Hepatocyte (in vitro differentiated cells): ENCODE measurements around the gene ADH1B. TPM values are rescaled to one million over a fixed set of nuclear protein-coding genes. Genes with fewer than 3 reads are reported as not detected.
"Not testable (repeated sequence)": the region's sequence is repeated elsewhere in the genome, so short reads cannot be mapped to it uniquely, and the experiment has no call there.

Source experiments
- DNase-seq: peaks from one replicate; pipeline ENCODE4 v3.0.0-alpha.2; 2016; ENCODE audit warnings: low spot score
- H2AFZ ChIP-seq: fragments of 200-600 bp; sonication (generic); 2 replicates; pipeline ENCODE4 v1.6.0; 2016; ENCODE audit warnings: antibody characterized with exemption, mild to moderate bottlenecking
- H3K27ac ChIP-seq: fragments of 200-600 bp; sonication (generic); 2 replicates; pipeline ENCODE4 v1.5.1; 2016; ENCODE audit warnings: mild to moderate bottlenecking
- H3K27me3 ChIP-seq: fragments of 200-600 bp; sonication (generic); 2 replicates; pipeline ENCODE4 v1.6.1; 2016
- H3K36me3 ChIP-seq: fragments of 200-600 bp; sonication (generic); replicated peaks from 2 replicates; pipeline ENCODE4 v1.5.1; 2016; ENCODE audit warnings: low read depth; ENCODE audit not compliant: insufficient read depth
- H3K4me1 ChIP-seq: fragments of 200-600 bp; sonication (generic); 2 replicates; pipeline ENCODE4 v1.5.1; 2016; ENCODE audit warnings: mild to moderate bottlenecking, moderate library complexity; ENCODE audit not compliant: insufficient read depth
- H3K4me2 ChIP-seq: fragments of 200-600 bp; sonication (generic); 2 replicates; pipeline ENCODE4 v1.6.0; 2016
- H3K4me3 ChIP-seq: fragments of 200-600 bp; sonication (generic); 2 replicates; pipeline ENCODE4 v1.5.1; 2016; ENCODE audit warnings: mild to moderate bottlenecking
- H3K79me2 ChIP-seq: fragments of 200-600 bp; sonication (generic); 2 replicates; pipeline ENCODE4 v1.6.0; 2017; ENCODE audit warnings: mild to moderate bottlenecking
- H3K9me2 ChIP-seq: fragments of 200-600 bp; sonication (generic); replicated peaks from 2 replicates; pipeline ENCODE4 v1.6.0; 2017; ENCODE audit warnings: mild to moderate bottlenecking; ENCODE audit not compliant: insufficient read depth
- H3K9me3 ChIP-seq: fragments of 200-600 bp; sonication (generic); 2 replicates; pipeline ENCODE4 v1.5.1; 2016; ENCODE audit warnings: low read depth, mild to moderate bottlenecking
- H4K20me1 ChIP-seq: fragments of 200-600 bp; sonication (generic); 2 replicates; pipeline ENCODE4 v1.6.0; 2016; ENCODE audit warnings: mild to moderate bottlenecking; ENCODE audit not compliant: insufficient read depth, poor library complexity, severe bottlenecking
- EZH2 ChIP-seq: fragments of 200-600 bp; sonication (generic); IDR thresholded peaks from 2 replicates; pipeline ENCODE4 v1.6.1; 2016; ENCODE audit warnings: antibody characterized with exemption, mild to moderate bottlenecking, borderline replicate concordance
- EZH2phosphoT487 ChIP-seq: fragments of 200-600 bp; sonication (generic); IDR thresholded peaks from one replicate; pipeline ENCODE4 v1.6.1; 2018; ENCODE audit warnings: antibody characterized with exemption, mild to moderate bottlenecking, low read depth, moderate library complexity; ENCODE audit not compliant: unreplicated experiment, severe bottlenecking
- WGBS: methylation state at CpG from one replicate; pipeline ENCODE4 v1.1.6; 2016; ENCODE audit warnings: low lambda C conversion rate; ENCODE audit errors: missing lambda C conversion rate; 5-methylcytosine and 5-hydroxymethylcytosine counted together
- polyA plus RNA-seq: library from polyadenylated mRNA; unstranded; fragments of >200 nt; fragmentation: Nextera tagmentation; extraction: Ambion mirVana; gene quantifications from 2 replicates; pipeline ENCODE4 v1.2.1, GENCODE V29; 2016
- total RNA-seq: library from RNA; depleted of rRNA; stranded (reverse); fragments of >200 nt; gene quantifications from 2 replicates; pipeline ENCODE4 v1.2.3, GENCODE V29; 2014
- TF ChIP-seq, protein P1 (sequence below): fragments of 200-600 bp; sonication (generic); IDR thresholded peaks from 2 replicates; pipeline ENCODE4 v1.5.1; 2016; ENCODE audit warnings: antibody characterized with exemption, mild to moderate bottlenecking; ENCODE audit not compliant: poor library complexity

ADH1B gene
- total and polyA plus RNA-seq, 2 experiments from 2014 or later = 4.4 to 8.2 TPM

DNA sequence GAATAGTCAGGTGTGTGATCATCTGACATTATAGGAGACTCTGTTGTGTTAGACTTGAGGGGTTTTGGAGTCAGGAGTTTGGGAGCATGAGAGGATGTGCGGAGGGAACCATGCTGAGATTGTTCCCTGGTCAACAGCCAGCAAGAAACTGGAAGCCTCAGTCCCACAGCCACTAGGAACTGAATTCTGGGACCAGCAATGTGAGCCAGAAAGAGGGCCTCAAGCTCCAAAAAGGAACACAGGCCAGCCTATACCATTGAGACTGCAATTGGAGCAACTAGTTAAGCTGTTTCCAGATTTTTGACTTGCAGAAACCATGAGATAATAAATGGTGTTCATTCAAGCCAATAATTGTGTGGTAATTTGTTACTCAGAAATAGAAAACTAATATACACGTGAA is 8.7 kb upstream of the ADH1B start:
- no peak overlapping the region for H3K27ac ChIP-seq
- H3K4me1 ChIP-seq = no peaks in the 10 kb centered on the region
- no peak overlapping the region for H2AFZ ChIP-seq
- DNase-seq = no peak
- TF ChIP-seq EZH2phosphoT487 (no peak), EZH2 (no peak)
- TF ChIP-seq, protein P1, sequence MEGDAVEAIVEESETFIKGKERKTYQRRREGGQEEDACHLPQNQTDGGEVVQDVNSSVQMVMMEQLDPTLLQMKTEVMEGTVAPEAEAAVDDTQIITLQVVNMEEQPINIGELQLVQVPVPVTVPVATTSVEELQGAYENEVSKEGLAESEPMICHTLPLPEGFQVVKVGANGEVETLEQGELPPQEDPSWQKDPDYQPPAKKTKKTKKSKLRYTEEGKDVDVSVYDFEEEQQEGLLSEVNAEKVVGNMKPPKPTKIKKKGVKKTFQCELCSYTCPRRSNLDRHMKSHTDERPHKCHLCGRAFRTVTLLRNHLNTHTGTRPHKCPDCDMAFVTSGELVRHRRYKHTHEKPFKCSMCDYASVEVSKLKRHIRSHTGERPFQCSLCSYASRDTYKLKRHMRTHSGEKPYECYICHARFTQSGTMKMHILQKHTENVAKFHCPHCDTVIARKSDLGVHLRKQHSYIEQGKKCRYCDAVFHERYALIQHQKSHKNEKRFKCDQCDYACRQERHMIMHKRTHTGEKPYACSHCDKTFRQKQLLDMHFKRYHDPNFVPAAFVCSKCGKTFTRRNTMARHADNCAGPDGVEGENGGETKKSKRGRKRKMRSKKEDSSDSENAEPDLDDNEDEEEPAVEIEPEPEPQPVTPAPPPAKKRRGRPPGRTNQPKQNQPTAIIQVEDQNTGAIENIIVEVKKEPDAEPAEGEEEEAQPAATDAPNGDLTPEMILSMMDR = no peak
- H3K4me3 ChIP-seq = no peak overlapping the region
- no peaks in the 10 kb centered on the region for H3K79me2 ChIP-seq
- no peaks in the 10 kb centered on the region for H3K9me3 ChIP-seq
- H3K27me3 ChIP-seq = no peaks in the 10 kb centered on the region
- 85% methylated on average over 2 of the region's 2 CpGs for WGBS
- no peaks in the 10 kb centered on the region for H4K20me1 ChIP-seq
- H3K36me3 ChIP-seq = no peaks in the 10 kb centered on the region
- no peaks in the 10 kb centered on the region for H3K9me2 ChIP-seq
- no peak overlapping the region for H3K4me2 ChIP-seq

DNA sequence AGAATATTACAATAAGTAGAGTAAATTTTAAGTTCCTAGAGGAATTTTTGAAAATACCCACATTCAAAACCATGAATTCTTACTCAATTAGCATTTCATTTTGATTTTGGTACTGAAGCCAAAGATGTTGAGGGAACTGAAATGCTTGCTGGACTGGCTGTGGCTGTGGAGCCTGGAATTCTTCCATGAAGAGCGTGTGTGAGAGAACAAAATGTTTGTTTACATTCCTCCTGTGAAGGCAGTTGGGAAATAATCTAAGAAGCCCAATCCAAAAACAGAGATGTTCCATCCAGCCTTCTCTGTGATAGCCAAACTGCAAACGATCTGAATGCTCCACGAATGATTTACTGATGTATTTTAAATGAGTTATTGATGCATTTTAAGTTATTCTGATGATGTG is 3.8 kb upstream of the ADH1B start:
- Histone ChIP-seq H3K4me1 (no peaks in the 10 kb centered on the region), H3K9me3 (no peaks in the 10 kb centered on the region), H3K27me3 (no peaks in the 10 kb centered on the region), H3K27ac (no peak overlapping the region), H4K20me1 (no peaks in the 10 kb centered on the region), H3K36me3 (no peaks in the 10 kb centered on the region), H3K4me3 (no peak overlapping the region), H3K4me2 (no peak overlapping the region), H2AFZ (no peak overlapping the region), H3K79me2 (no peaks in the 10 kb centered on the region), H3K9me2 (no peaks in the 10 kb centered on the region)
- DNase-seq = peak; percentile 26
- 50% methylated on average over 3 of the region's 3 CpGs for WGBS
- TF ChIP-seq, protein P1 = no peak
- TF ChIP-seq EZH2 (no peak), EZH2phosphoT487 (no peak)

DNA sequence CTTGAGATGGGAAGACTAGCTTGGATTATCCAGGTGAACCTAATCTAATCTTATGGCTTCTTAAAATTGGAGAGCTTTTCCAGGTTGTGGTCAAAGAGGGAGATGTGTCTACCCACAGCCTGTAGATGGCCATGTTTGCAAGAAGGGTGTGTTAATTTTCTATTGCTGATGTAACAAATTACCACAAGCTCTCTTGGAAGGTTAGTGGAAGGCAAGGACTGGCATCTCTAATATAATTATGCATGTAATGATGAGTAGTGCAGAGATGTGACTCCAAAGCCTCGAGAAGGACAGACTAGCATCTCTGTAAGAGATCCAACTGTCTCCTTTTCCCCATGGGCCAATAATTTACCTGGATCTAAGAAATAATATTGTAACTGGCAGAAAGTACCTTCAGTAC is 3.2 kb upstream of the ADH1B start:
- no peaks in the 10 kb centered on the region for H3K27me3 ChIP-seq
- H3K79me2 ChIP-seq = no peaks in the 10 kb centered on the region
- H3K9me2 ChIP-seq = no peaks in the 10 kb centered on the region
- TF ChIP-seq EZH2phosphoT487 = no peak
- TF ChIP-seq, protein P1 = no peak
- TF ChIP-seq EZH2 = no peak
- no peaks in the 10 kb centered on the region for H3K4me1 ChIP-seq
- no peaks in the 10 kb centered on the region for H4K20me1 ChIP-seq
- no peak overlapping the region for H3K4me2 ChIP-seq
- no peak overlapping the region for H3K4me3 ChIP-seq
- H3K9me3 ChIP-seq = no peaks in the 10 kb centered on the region
- H2AFZ ChIP-seq = no peak overlapping the region
- no peaks in the 10 kb centered on the region for H3K36me3 ChIP-seq
- H3K27ac ChIP-seq = no peak overlapping the region
- 74% methylated on average over 1 of the region's 1 CpG for WGBS
- no peak for DNase-seq

DNA sequence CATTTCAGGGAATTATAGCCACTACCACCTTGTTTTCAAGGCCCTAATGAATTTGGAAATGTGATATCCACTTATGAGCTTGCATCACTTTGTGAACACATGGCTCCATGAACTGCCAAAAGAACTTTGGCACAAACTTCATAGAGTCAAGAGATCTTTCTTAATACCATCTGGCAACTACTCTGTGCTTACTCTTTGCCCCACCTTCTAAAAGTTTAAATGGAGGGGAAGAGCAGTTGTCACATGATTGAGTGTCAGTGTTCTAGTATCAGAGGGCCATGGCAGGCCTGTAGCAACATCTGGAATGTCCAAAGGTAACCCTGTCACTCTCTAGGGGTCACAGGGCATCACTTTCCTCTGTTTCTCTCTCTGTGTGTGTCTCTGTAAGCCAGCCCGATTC is 2.6 kb upstream of the ADH1B start:
- H3K4me1 ChIP-seq = no peaks in the 10 kb centered on the region
- no peak for DNase-seq
- 95% methylated on average over 1 of the region's 1 CpG for WGBS

DNA sequence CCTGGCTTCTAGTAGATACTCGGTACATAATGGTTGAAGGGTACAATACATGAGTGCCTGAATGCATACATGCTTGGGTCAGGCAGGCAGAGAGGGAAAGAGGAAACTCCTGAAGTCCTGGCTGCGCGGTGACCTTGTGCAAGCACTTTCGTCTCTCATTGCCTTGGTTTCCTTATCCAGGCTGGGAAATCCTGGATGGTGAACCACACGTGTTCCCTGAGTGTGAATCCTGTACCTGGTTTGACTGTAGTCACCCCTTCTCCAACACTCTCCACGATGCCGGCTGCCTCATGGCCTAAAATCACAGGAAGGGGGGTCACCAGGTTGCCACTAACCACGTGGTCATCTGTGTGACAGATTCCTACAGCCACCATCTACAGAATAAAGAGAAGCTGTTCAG is 3.4 kb downstream of the ADH1B start:
- H3K9me2 ChIP-seq, H3K79me2 ChIP-seq, H3K4me3 ChIP-seq, H3K4me1 ChIP-seq, DNase-seq, H3K27me3 ChIP-seq, H3K36me3 ChIP-seq, H3K9me3 ChIP-seq, H4K20me1 ChIP-seq, H3K4me2 ChIP-seq, H3K27ac ChIP-seq, H2AFZ ChIP-seq: not testable (repeated sequence)
- WGBS = 93% methylated on average over 8 of the region's 8 CpGs

More for the DNA sequence above, 2.6 kb upstream of the ADH1B start:
- Histone ChIP-seq H3K4me3 (no peak overlapping the region), H3K27ac (no peak overlapping the region), H3K27me3 (no peaks in the 10 kb centered on the region), H3K9me2 (no peaks in the 10 kb centered on the region), H3K9me3 (no peaks in the 10 kb centered on the region), H4K20me1 (no peaks in the 10 kb centered on the region), H3K4me2 (no peak overlapping the region), H3K36me3 (no peaks in the 10 kb centered on the region), H2AFZ (no peak overlapping the region), H3K79me2 (no peaks in the 10 kb centered on the region)
- TF ChIP-seq EZH2phosphoT487 (no peak), EZH2 (no peak)
- TF ChIP-seq, protein P1 = no peak
